ENCODE measurements around the gene SFTA2. TPM values are rescaled to one million over a fixed set of nuclear protein-coding genes. Genes with fewer than 3 reads are reported as not detected.

SFTA2 gene
- total RNA-seq, 2 experiments from 2014 or later = not detected

DNA sequence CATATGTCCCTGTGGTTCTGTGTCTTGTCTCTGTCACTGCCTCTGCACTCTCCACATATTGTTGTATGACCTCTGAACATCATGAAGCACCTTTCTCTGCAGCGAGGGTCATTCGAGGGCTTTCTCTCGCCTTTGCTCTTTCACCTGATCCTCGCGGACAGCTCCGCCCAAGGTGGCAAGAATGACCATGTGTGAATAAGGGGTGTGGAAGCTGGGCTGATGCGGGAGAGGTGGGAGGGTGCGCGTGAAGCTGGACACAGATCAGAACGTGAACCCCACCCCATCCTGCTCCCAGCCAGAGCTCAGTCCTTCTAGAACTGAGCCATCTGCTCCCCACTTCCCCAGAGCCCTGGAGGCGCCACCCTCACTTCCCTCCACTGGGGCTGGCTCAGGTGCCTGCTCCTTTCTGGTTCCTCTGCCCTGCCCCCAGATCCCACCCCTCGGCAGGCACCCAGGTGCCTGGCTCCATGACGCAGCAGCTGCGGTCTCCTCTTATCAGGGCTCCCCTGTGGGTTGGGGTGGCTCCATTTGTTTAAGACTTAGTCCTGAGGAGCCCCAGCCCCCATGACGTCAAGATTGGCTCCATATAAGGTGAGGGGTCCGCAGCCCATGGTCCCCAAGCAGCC is 8.5 kb upstream of the SFTA2 start, which contains the start of gene MUCL3:
Gene MUCL3, plus strand, starts transcription at position 613 of the 626 bp plus-strand sequence. CDS start 27 bp downstream, outside the sequence.
- H3K4me3 ChIP-seq (ENCODE audit: low read depth, low read length, poor library complexity, severe bottlenecking) = no peak within 1 kb of the TSS
- no peak within 1 kb of the TSS for H2AFZ ChIP-seq (ENCODE audit: low read length)
- TF ChIP-seq, protein P1, sequence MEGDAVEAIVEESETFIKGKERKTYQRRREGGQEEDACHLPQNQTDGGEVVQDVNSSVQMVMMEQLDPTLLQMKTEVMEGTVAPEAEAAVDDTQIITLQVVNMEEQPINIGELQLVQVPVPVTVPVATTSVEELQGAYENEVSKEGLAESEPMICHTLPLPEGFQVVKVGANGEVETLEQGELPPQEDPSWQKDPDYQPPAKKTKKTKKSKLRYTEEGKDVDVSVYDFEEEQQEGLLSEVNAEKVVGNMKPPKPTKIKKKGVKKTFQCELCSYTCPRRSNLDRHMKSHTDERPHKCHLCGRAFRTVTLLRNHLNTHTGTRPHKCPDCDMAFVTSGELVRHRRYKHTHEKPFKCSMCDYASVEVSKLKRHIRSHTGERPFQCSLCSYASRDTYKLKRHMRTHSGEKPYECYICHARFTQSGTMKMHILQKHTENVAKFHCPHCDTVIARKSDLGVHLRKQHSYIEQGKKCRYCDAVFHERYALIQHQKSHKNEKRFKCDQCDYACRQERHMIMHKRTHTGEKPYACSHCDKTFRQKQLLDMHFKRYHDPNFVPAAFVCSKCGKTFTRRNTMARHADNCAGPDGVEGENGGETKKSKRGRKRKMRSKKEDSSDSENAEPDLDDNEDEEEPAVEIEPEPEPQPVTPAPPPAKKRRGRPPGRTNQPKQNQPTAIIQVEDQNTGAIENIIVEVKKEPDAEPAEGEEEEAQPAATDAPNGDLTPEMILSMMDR (conservative IDR thresholded peaks at IDR 0.05; ENCODE audit: low read length) = no peak
- TF ChIP-seq EZH2phosphoT487 (IDR thresholded peaks at IDR 0.05; ENCODE audit: borderline replicate concordance, low read depth, low read length) = no peak
- no peaks in the 10 kb centered on the region for H3K9me2 ChIP-seq (ENCODE audit: insufficient read depth, low read length)
- POLR2A ChIA-PET = no interaction called here
- no peaks in the 10 kb centered on the region for H4K20me1 ChIP-seq (ENCODE audit: insufficient read depth, low read length)
- no peaks in the 10 kb centered on the region for H3K4me1 ChIP-seq (ENCODE audit: insufficient read depth, low read length, poor library complexity, severe bottlenecking)
- no peaks in the 10 kb centered on the region for H3K79me2 ChIP-seq (ENCODE audit: insufficient read depth, low read depth, low read length)
- no peak within 1 kb of the TSS for H3K27ac ChIP-seq (ENCODE audit: low read depth, low read length, poor library complexity, severe bottlenecking)
- intact Hi-C loops (cut with micrococcal nuclease; ENCODE audit: unreplicated experiment) = no loop called here
- no peaks in the 10 kb centered on the region for H3K36me3 ChIP-seq (ENCODE audit: insufficient read depth, low read length)
- no TSS peak for BruUV-seq (replicated peaks)
- H3K4me2 ChIP-seq (ENCODE audit: low read length) = no peak within 1 kb of the TSS
- CTCF ChIA-PET (ENCODE audit: unreplicated experiment) = no interaction called here
- DNase-seq (ENCODE audit: low spot score) = no peak
- H3K9me3 ChIP-seq (ENCODE audit: low read length) = no peaks in the 10 kb centered on the region

DNA sequence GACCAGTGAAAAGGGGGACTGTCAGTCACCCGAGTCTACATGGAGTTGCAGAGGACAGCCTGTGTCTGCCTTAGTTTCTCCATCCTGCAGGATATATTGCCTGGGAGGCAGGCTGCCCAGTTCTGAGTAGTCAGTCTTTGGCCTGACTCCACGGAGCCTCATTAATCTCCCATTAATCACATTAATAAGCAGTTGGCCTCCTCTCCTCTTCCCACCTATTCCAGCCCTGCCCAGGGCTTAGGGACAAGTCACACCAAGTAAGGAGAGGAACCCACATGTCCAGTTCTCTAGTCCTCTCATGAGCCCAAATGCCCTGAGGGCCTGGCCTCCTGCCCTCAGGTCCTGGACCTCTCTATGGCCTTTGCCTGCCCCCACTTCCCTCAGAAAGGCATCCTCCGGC is 7.5 kb upstream of the SFTA2 start:
- Histone ChIP-seq H3K79me2 (ENCODE audit: insufficient read depth, low read depth, low read length) (no peaks in the 10 kb centered on the region), H2AFZ (ENCODE audit: low read length) (no peak overlapping the region), H3K9me3 (ENCODE audit: low read length) (no peaks in the 10 kb centered on the region), H3K4me2 (ENCODE audit: low read length) (no peak overlapping the region), H4K20me1 (ENCODE audit: insufficient read depth, low read length) (no peaks in the 10 kb centered on the region), H3K4me1 (ENCODE audit: insufficient read depth, low read length, poor library complexity, severe bottlenecking) (no peaks in the 10 kb centered on the region), H3K36me3 (ENCODE audit: insufficient read depth, low read length) (no peaks in the 10 kb centered on the region), H3K9me2 (ENCODE audit: insufficient read depth, low read length) (no peaks in the 10 kb centered on the region), H3K4me3 (ENCODE audit: low read depth, low read length, poor library complexity, severe bottlenecking) (no peak overlapping the region), H3K27ac (ENCODE audit: low read depth, low read length, poor library complexity, severe bottlenecking) (no peak overlapping the region)
- TF ChIP-seq, protein P1 (conservative IDR thresholded peaks at IDR 0.05; ENCODE audit: low read length) = no peak
- TF ChIP-seq EZH2phosphoT487 (IDR thresholded peaks at IDR 0.05; ENCODE audit: borderline replicate concordance, low read depth, low read length) = no peak
- ChIA-PET POLR2A (no interaction called here), CTCF (ENCODE audit: unreplicated experiment) (no interaction called here)
- intact Hi-C loops (cut with micrococcal nuclease; ENCODE audit: unreplicated experiment) = no loop called here
- BruUV-seq (replicated peaks) = no TSS peak
- no peak for DNase-seq (ENCODE audit: low spot score)

DNA sequence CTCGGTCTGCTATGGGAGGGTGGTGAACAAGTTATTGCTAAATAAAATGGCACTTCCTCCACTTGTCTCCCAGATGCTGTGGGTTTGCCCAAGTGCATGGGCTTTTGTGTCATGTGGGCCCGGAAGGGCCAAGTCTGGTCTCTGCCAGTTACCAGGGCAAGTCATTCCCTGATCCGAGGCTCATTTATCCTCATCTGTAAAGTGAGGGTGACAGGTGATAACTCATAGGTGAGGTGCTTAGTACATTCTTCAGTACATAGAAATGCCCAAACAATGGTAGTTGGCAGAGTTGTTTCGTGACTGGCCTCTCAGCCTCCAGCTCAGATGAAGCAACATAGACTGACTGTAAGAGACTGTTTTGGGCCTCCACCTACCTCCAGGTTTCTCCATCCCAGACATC is 6.8 kb upstream of the SFTA2 start:
- Histone ChIP-seq H3K9me3 (ENCODE audit: low read length) (no peaks in the 10 kb centered on the region), H2AFZ (ENCODE audit: low read length) (no peak overlapping the region), H3K79me2 (ENCODE audit: insufficient read depth, low read depth, low read length) (no peaks in the 10 kb centered on the region), H3K36me3 (ENCODE audit: insufficient read depth, low read length) (no peaks in the 10 kb centered on the region), H3K9me2 (ENCODE audit: insufficient read depth, low read length) (no peaks in the 10 kb centered on the region), H3K27ac (ENCODE audit: low read depth, low read length, poor library complexity, severe bottlenecking) (no peak overlapping the region), H4K20me1 (ENCODE audit: insufficient read depth, low read length) (no peaks in the 10 kb centered on the region), H3K4me1 (ENCODE audit: insufficient read depth, low read length, poor library complexity, severe bottlenecking) (no peaks in the 10 kb centered on the region), H3K4me3 (ENCODE audit: low read depth, low read length, poor library complexity, severe bottlenecking) (no peak overlapping the region), H3K4me2 (ENCODE audit: low read length) (no peak overlapping the region)
- no TSS peak for BruUV-seq (replicated peaks)
- TF ChIP-seq, protein P1 (conservative IDR thresholded peaks at IDR 0.05; ENCODE audit: low read length) = no peak
- TF ChIP-seq EZH2phosphoT487 (IDR thresholded peaks at IDR 0.05; ENCODE audit: borderline replicate concordance, low read depth, low read length) = no peak
- POLR2A ChIA-PET = no interaction called here
- CTCF ChIA-PET (ENCODE audit: unreplicated experiment) = no interaction called here
- DNase-seq (ENCODE audit: low spot score) = no peak
- intact Hi-C loops (cut with micrococcal nuclease; ENCODE audit: unreplicated experiment) = no loop called here

Data from OCI-LY7 (cell line).